Measurements from ENCODE around the gene ACTL10. TPM values are rescaled to one million over a fixed set of nuclear protein-coding genes. Genes with fewer than 3 reads are reported as not detected.

ACTL10 gene
- total and polyA plus RNA-seq, 2 donors from 2014 or later, result 1.7 to 3.0 TPM

DNA sequence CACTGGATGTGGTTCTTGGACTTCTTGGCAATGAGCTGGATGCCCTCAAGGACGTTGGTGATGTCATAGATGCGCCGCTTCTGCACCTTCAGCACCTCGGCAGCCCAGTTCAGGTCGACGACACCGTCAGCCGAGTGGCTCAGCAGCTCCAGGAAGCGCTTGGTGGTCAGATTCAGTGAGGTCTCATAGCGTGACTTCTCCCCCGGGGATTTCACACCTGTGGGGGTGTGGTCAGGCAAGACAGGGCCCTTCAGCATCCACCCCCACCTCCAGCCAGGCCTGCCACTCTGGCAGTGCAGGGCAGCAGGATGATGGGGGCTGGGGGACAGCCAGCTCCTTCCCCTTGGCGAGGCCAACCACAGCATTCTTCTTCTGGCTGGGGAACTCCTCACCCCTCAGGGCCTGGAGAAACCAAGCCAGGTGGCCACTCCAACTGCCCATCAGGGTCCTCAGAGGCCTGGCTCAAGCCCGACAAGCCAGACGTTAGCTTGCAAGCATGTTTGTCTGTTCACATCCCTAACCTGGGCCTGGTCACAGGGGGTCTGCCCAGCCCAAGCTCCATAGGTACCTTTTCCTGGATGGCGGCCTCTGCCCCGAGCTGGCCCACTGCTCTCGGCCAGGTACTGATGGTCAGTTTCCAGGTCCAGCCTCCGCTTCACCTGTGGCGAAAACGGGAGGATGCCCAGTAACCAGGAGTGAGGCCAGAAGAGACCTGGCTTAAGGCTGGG, 13.2 kb downstream of the ACTL10 start:
- Histone ChIP-seq H3K4me1 (ENCODE audit: control insufficient read depth in 2 of 3, insufficient read depth in 2 of 3, low read depth in 1 of 3, low read length in 3 of 3) (peaks cover 0 to 4% (median 0%) of the 10 kb centered on the region in 3 donors), H3K9ac (ENCODE audit: low read length in 3 of 3) (no peak overlapping the region), H3K27me3 (ENCODE audit: control insufficient read depth, insufficient read depth, low read length) (no peaks in the 10 kb centered on the region), H3K4me3 (ENCODE audit: low read length in 3 of 3) (no peak overlapping the region), H3K9me3 (ENCODE audit: control insufficient read depth in 2 of 3, insufficient read depth in 1 of 3, low read length in 3 of 3) (no peaks in the 10 kb centered on the region), H3K36me3 (ENCODE audit: control insufficient read depth in 2 of 3, insufficient read depth in 3 of 3, low read length in 3 of 3) (no peaks in the 10 kb centered on the region), H3K27ac (ENCODE audit: low read depth in 2 of 2, low read length in 2 of 2) (no peak overlapping the region)
- FAIRE-seq (no peak), DNase-seq (peak in 1 of 5 donors; percentile 66)
- intact Hi-C loops (cut with DNase I), result no loop called here
- TF ChIP-seq, protein P1, sequence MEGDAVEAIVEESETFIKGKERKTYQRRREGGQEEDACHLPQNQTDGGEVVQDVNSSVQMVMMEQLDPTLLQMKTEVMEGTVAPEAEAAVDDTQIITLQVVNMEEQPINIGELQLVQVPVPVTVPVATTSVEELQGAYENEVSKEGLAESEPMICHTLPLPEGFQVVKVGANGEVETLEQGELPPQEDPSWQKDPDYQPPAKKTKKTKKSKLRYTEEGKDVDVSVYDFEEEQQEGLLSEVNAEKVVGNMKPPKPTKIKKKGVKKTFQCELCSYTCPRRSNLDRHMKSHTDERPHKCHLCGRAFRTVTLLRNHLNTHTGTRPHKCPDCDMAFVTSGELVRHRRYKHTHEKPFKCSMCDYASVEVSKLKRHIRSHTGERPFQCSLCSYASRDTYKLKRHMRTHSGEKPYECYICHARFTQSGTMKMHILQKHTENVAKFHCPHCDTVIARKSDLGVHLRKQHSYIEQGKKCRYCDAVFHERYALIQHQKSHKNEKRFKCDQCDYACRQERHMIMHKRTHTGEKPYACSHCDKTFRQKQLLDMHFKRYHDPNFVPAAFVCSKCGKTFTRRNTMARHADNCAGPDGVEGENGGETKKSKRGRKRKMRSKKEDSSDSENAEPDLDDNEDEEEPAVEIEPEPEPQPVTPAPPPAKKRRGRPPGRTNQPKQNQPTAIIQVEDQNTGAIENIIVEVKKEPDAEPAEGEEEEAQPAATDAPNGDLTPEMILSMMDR (IDR thresholded peaks at IDR 0.05; ENCODE audit: borderline replicate concordance, extremely low read depth, insufficient read depth), result no peak

DNA sequence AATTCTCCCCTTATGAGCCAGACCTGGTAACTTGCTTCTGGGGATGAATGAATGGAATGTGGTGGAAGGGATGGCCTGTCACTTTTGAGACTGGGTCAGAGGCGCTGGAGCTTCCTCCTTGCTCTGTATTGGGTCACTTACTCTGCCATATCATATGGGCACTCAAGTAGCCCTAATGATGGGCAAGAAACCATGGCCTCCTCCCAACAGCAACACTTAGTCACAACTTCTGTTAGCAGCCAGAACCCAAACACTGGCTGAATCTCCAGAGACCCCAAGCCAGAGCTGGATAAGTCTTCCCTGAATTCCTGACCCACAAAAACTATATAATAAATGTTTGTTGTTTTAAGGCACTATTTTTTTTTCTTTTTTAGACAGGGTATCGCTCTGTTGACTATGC, 13.9 kb downstream of the ACTL10 start:
- H3K36me3 ChIP-seq (ENCODE audit: control insufficient read depth in 2 of 3, insufficient read depth in 3 of 3, low read length in 3 of 3), result no peaks in the 10 kb centered on the region
- H3K27ac ChIP-seq (ENCODE audit: low read depth in 2 of 2, low read length in 2 of 2), result no peak overlapping the region
- TF ChIP-seq, protein P1 (IDR thresholded peaks at IDR 0.05; ENCODE audit: borderline replicate concordance, extremely low read depth, insufficient read depth), result no peak
- DNase-seq (no peak), FAIRE-seq (no peak)
- H3K27me3 ChIP-seq (ENCODE audit: control insufficient read depth, insufficient read depth, low read length), result no peaks in the 10 kb centered on the region
- H3K9me3 ChIP-seq (ENCODE audit: control insufficient read depth in 2 of 3, insufficient read depth in 1 of 3, low read length in 3 of 3), result no peaks in the 10 kb centered on the region
- intact Hi-C loops (cut with DNase I), result no loop called here
- H3K4me1 ChIP-seq (ENCODE audit: control insufficient read depth in 2 of 3, insufficient read depth in 2 of 3, low read depth in 1 of 3, low read length in 3 of 3), result peaks cover 0 to 3% (median 0%) of the 10 kb centered on the region in 3 donors
- no peak overlapping the region for H3K9ac ChIP-seq (ENCODE audit: low read length in 3 of 3)
- H3K4me3 ChIP-seq (ENCODE audit: low read length in 3 of 3), result no peak overlapping the region

DNA sequence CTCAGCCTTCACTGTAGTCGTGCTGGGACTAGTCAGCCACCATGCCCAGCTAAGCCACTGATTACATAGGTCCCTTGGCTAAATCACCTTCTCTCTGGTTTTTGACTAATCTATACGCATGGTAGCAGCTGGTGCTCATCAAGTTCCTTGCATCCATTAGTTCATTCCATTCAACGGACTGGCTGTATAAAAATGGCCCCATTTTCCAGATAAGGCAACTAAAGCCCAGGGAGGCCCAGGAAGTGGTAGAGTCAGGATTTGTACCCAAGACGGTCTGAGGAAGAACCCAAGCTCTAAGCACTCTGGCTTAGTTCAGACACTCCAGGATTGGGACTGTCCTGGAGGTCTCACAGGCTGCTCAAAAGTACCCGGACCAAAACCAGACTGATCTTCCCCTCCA, 14.5 kb downstream of the ACTL10 start:
- TF ChIP-seq, protein P1 (IDR thresholded peaks at IDR 0.05; ENCODE audit: borderline replicate concordance, extremely low read depth, insufficient read depth), result no peak
- Histone ChIP-seq H3K4me1 (ENCODE audit: control insufficient read depth in 2 of 3, insufficient read depth in 2 of 3, low read depth in 1 of 3, low read length in 3 of 3) (peaks cover 0 to 3% (median 0%) of the 10 kb centered on the region in 3 donors), H3K9ac (ENCODE audit: low read length in 3 of 3) (no peak overlapping the region), H3K27ac (ENCODE audit: low read depth in 2 of 2, low read length in 2 of 2) (no peak overlapping the region), H3K9me3 (ENCODE audit: control insufficient read depth in 2 of 3, insufficient read depth in 1 of 3, low read length in 3 of 3) (no peaks in the 10 kb centered on the region), H3K27me3 (ENCODE audit: control insufficient read depth, insufficient read depth, low read length) (no peaks in the 10 kb centered on the region), H3K4me3 (ENCODE audit: low read length in 3 of 3) (no peak overlapping the region), H3K36me3 (ENCODE audit: control insufficient read depth in 2 of 3, insufficient read depth in 3 of 3, low read length in 3 of 3) (no peaks in the 10 kb centered on the region)
- no peak for DNase-seq
- intact Hi-C loops (cut with DNase I), result no loop called here
- FAIRE-seq, result no peak

All from kidney (tissue), 14 donors.